HepG2 (cell line): ENCODE results near the gene PCSK7. TPM values are rescaled to one million over a fixed set of nuclear protein-coding genes. Genes with fewer than 3 reads are reported as not detected.

ENCODE experiments used
- ATM ChIP-seq: fragments of 450-650 bp; IDR thresholded peaks from 2 replicates; pipeline ENCODE4 v1.7.1; 2017; ENCODE audit warnings: mild to moderate bottlenecking, borderline replicate concordance
- DMAP1 ChIP-seq: IDR thresholded peaks from 2 replicates; pipeline ENCODE4 v1.6.1; 2016
- HMG20A ChIP-seq: IDR thresholded peaks from 2 replicates; pipeline ENCODE4 v1.6.1; 2016; ENCODE audit warnings: borderline replicate concordance
- HOXA3 ChIP-seq: sonication (generic); formaldehyde crosslinking; IDR thresholded peaks from 2 replicates; pipeline ENCODE4 v1.5.0; 2020; ENCODE audit warnings: missing genetic modification reagents
- HOXD1 ChIP-seq: sonication (generic); formaldehyde crosslinking; IDR thresholded peaks from 2 replicates; pipeline ENCODE4 v1.5.0; 2020; ENCODE audit warnings: missing genetic modification reagents
- KDM5A ChIP-seq: fragments of 200-600 bp; sonication (generic); IDR thresholded peaks from 2 replicates; pipeline ENCODE4 v1.7.0; 2018; ENCODE audit warnings: antibody characterized with exemption, mild to moderate bottlenecking, low read length, borderline replicate concordance
- MXI1 ChIP-seq: IDR thresholded peaks from 3 replicates; pipeline ENCODE4 v1.6.1; 2012; ENCODE audit warnings: low read depth, low read length, inconsistent platforms, borderline replicate concordance
- NFYB ChIP-seq: sonication (generic); formaldehyde crosslinking; IDR thresholded peaks from 2 replicates; pipeline ENCODE4 v1.4.0; 2020; ENCODE audit warnings: missing genetic modification reagents
- RBFOX2 ChIP-seq: fragments of 200-400 bp; formaldehyde crosslinking; IDR thresholded peaks from 2 replicates; pipeline ENCODE4 v1.6.1; 2017; ENCODE audit warnings: low read depth, mild to moderate bottlenecking, low read length
- SP5 ChIP-seq: IDR thresholded peaks from 2 replicates; pipeline ENCODE4 v1.6.1; 2016; ENCODE audit warnings: low read depth, borderline replicate concordance
- TP53 ChIP-seq: sonication (generic); formaldehyde crosslinking; conservative IDR thresholded peaks from 2 replicates; pipeline ENCODE4 v1.4.0; 2020; ENCODE audit warnings: missing genetic modification reagents
- ZFAT ChIP-seq: sonication (generic); formaldehyde crosslinking; conservative IDR thresholded peaks from 2 replicates; pipeline ENCODE4 v1.8.1; 2023; ENCODE audit warnings: missing genetic modification reagents, inconsistent platforms
- ZGPAT ChIP-seq: IDR thresholded peaks from 2 replicates; pipeline ENCODE4 v1.6.1; 2016; ENCODE audit warnings: mild to moderate bottlenecking
- ZMAT3 ChIP-seq: sonication (generic); formaldehyde crosslinking; conservative IDR thresholded peaks from 2 replicates; pipeline ENCODE4 v1.7.0; 2021; ENCODE audit warnings: missing genetic modification reagents
- ZNF17 ChIP-seq: sonication (generic); formaldehyde crosslinking; IDR thresholded peaks from 2 replicates; pipeline ENCODE4 v1.5.0; 2020; ENCODE audit warnings: mild to moderate bottlenecking, missing genetic modification reagents
- ZNF281 ChIP-seq: sonication (generic); formaldehyde crosslinking; IDR thresholded peaks from 2 replicates; pipeline ENCODE4 v1.4.0; 2020; ENCODE audit warnings: missing genetic modification reagents, borderline replicate concordance
- ZNF329 ChIP-seq: sonication (generic); formaldehyde crosslinking; IDR thresholded peaks from 2 replicates; pipeline ENCODE4 v1.9.0; 2021; ENCODE audit warnings: low read depth, mild to moderate bottlenecking, missing genetic modification reagents
- ZNF564 ChIP-seq: sonication (generic); formaldehyde crosslinking; IDR thresholded peaks from 2 replicates; pipeline ENCODE4 v1.8.1; 2023; ENCODE audit warnings: mild to moderate bottlenecking, missing genetic modification reagents
- ZNF746 ChIP-seq: sonication (generic); formaldehyde crosslinking; IDR thresholded peaks from 2 replicates; pipeline ENCODE4 v1.8.0; 2022; ENCODE audit warnings: mild to moderate bottlenecking, missing genetic modification reagents
- ZSCAN21 ChIP-seq: sonication (generic); formaldehyde crosslinking; IDR thresholded peaks from 2 replicates; pipeline ENCODE4 v1.8.0; 2022; ENCODE audit warnings: mild to moderate bottlenecking, missing genetic modification reagents, moderate library complexity, borderline replicate concordance
- ZZZ3 ChIP-seq: sonication (generic); formaldehyde crosslinking; IDR thresholded peaks from 2 replicates; pipeline ENCODE4 v1.4.0; 2020; ENCODE audit warnings: missing genetic modification reagents, mild to moderate bottlenecking, borderline replicate concordance
- polyA plus RNA-seq, 8 experiments: library from polyadenylated mRNA; depleted of rRNA in 3 of 8; stranded (reverse) in 7 of 8; unstranded in 1 of 8; fragments of >200 nt; fragmentation: Illumina TruSeq in 4 of 8; extraction: Trizol in 4 of 8; gene quantifications; 2 replicates each; pipeline versions ENCODE4 v1.2.1 to v1.2.3, GENCODE V29; 2011 to 2016; ENCODE audit warnings: low read depth in 4 of 8, missing spikeins in 1 of 8, mixed read lengths in 1 of 8; ENCODE audit not compliant: insufficient read depth in 1 of 8
- total RNA-seq, 5 experiments: library from RNA; depleted of rRNA; stranded (reverse); fragments of >200 nt; fragmentation: Illumina TruSeq; extraction: Trizol; gene quantifications; 2 replicates each; pipeline ENCODE4 v1.2.3, GENCODE V29; 2016; ENCODE audit warnings: low read depth in 1 of 5
- TF ChIP-seq, protein P1 (sequence below): sonication (generic); formaldehyde crosslinking; IDR thresholded peaks from 2 replicates; pipeline ENCODE4 v1.8.0; 2022; ENCODE audit warnings: mild to moderate bottlenecking, missing genetic modification reagents, borderline replicate concordance
- TF ChIP-seq, protein P2 (sequence below): IDR thresholded peaks from 2 replicates; pipeline ENCODE4 v1.6.1; 2016; ENCODE audit warnings: low read depth, control low read depth

Gene PCSK7
- total and polyA plus RNA-seq, 2 of the 13 experiments (the other 11 are each of a cell fraction or from before 2014, with no cell fraction given) = 13.4 to 13.8 TPM

GRCh38 chr11:117232092-117232878 lies 412 bp upstream of the PCSK7 start, which contains the start of gene RNF214 (continued):
- TF ChIP-seq ZNF17 (CRISPR knock-in tag) (no peak), ZNF746 (CRISPR knock-in tag) (no peak), RBFOX2 (peak; percentile 31; the same call in 1 of the 2 replicates), HMG20A (CRISPR knock-in tag) (no peak), ATM (no peak), ZGPAT (CRISPR knock-in tag) (0 out of 2 replicates have a peak, but pooled peaks have one; percentile 25), SP5 (CRISPR knock-in tag) (peak; percentile 42; the same call in 1 of the 2 replicates), NFYB (CRISPR knock-in tag) (peak; percentile 66), ZFAT (CRISPR knock-in tag) (0 out of 2 replicates have a peak, but pooled peaks have one; percentile 51), ZNF329 (CRISPR knock-in tag) (0 out of 2 replicates have a peak, but pooled peaks have one; percentile 30), ZSCAN21 (CRISPR knock-in tag) (0 out of 2 replicates have a peak, but pooled peaks have one; percentile 12), KDM5A (peak; percentile 77), HOXA3 (peak; percentile 51), MXI1 (peak; percentile 64; the same call in 2 of the 3 replicates), DMAP1 (no peak), ZNF281 (CRISPR knock-in tag) (peak; percentile 85), ZNF564 (CRISPR knock-in tag) (no peak), ZZZ3 (CRISPR knock-in tag) (no peak), HOXD1 (CRISPR knock-in tag) (0 out of 2 replicates have a peak, but pooled peaks have one; percentile 44), TP53 (CRISPR knock-in tag) (0 out of 2 replicates have a peak, but pooled peaks have one; percentile 54), ZMAT3 (CRISPR knock-in tag) (0 out of 2 replicates have a peak, but pooled peaks have one; percentile 19)
- TF ChIP-seq, protein P1, sequence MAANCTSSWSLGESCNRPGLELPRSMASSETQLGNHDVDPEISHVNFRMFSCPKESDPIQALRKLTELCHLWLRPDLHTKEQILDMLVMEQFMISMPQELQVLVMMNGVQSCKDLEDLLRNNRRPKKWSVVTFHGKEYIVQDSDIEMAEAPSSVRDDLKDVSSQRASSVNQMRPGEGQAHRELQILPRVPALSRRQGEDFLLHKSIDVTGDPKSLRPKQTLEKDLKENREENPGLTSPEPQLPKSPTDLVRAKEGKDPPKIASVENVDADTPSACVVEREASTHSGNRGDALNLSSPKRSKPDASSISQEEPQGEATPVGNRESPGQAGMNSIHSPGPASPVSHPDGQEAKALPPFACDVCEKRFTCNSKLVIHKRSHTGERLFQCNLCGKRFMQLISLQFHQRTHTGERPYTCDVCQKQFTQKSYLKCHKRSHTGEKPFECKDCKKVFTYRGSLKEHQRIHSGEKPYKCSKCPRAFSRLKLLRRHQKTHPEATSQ (CRISPR knock-in tag) = 0 out of 2 replicates have a peak, but pooled peaks have one; percentile 25
- TF ChIP-seq, protein P2, sequence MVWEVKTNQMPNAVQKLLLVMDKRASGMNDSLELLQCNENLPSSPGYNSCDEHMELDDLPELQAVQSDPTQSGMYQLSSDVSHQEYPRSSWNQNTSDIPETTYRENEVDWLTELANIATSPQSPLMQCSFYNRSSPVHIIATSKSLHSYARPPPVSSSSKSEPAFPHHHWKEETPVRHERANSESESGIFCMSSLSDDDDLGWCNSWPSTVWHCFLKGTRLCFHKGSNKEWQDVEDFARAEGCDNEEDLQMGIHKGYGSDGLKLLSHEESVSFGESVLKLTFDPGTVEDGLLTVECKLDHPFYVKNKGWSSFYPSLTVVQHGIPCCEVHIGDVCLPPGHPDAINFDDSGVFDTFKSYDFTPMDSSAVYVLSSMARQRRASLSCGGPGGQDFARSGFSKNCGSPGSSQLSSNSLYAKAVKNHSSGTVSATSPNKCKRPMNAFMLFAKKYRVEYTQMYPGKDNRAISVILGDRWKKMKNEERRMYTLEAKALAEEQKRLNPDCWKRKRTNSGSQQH (CRISPR knock-in tag) = 0 out of 2 replicates have a peak, but pooled peaks have one; percentile 67
